GM19025 (cell line): ENCODE results near the gene ALDOC.

Experiments used
- ATAC-seq: cut with Tn5 transposase; IDR thresholded peaks from one replicate; pipeline ENCODE4 v1.9.1; 2021; ENCODE audit warnings: mild to moderate bottlenecking, low read depth, moderate library complexity; ENCODE audit not compliant: unreplicated experiment

ALDOC gene

GRCh38 chr17:28553000-28553505 lies 23.6 kb downstream of the ALDOC start:
- ATAC-seq: no peak

DNA sequence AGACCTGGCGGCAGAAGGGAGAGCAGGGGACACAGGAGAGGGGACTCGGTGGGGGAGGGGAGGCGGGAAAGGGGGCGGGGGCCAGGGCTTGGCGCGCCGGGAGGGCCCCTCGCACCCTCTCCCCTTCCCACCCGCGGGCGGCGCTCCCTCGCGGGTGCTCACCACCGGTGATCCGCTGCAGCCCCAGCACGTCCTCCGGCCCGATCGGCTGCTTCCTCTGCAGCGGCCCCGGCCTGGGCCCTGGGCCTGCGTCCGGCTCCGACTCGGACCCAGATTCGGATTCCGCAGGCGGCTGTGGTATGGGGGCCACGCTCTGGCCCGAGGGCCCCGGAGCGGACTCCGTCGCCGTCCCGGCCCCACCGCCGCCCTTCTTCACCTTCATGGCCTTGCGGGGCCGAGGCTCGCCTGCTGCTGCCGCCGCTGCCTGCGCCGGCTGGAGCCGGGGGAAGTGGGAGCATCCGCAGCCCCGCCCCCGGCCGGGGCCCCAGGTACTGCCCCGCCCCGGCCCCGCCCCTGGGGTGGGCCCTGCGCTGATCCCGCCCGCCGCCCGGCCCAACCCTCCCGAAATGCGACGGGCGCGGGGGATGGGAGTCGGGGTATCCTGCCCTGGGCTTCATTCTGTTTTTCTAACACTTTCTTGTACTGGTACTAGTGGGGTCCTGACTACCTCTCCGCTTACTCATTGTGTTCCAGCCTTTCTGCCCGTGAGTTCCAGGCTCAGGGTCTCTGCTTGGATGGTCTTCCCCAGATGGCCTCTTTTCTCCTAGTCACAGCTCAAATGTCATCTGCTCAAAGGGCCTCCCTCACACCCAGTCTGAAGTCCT lies 24.3 kb downstream of the ALDOC start, which contains the start of gene UNC119:
Gene UNC119, minus strand, starts transcription at position 449 of the 824 bp plus-strand sequence. Its CDS starts 67 bp downstream, at position 382.
- peak; percentile 62 for ATAC-seq

DNA sequence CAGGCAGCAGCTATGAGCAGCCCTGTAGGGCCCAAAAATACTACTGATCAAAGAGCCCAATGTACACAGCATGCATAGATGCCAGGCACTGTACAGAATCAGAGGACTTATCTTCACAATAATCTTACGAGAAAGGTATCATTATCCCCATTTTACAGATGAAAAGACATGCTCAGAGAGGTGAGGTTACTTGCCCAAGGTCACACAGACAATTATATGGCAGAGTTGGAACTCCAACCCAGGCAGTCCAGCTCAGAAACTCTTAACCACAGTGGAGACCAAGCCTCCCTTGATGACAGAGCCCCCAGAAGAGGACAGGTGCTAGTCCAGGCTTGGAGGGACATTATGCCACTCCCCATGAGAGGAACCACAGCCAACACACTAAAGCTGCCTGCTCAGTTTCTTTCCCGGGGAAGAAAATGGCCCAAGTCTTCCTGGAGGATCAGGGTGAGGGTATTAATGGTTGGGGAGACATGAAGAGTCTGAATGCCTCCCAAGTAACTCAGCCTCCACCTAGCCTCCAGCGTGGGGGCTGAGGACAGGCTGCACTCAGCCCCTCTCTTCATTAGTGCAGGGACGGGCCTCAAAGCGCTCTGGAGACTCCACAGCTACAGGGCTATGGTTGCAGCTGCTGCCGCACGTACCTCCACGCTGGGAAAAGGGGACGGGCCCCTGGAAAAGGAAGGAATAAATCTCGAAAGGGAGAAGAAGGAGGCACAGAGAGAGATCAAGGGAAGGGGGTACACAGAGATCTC lies 25.1 kb downstream of the ALDOC start:
- ATAC-seq: no peak

DNA sequence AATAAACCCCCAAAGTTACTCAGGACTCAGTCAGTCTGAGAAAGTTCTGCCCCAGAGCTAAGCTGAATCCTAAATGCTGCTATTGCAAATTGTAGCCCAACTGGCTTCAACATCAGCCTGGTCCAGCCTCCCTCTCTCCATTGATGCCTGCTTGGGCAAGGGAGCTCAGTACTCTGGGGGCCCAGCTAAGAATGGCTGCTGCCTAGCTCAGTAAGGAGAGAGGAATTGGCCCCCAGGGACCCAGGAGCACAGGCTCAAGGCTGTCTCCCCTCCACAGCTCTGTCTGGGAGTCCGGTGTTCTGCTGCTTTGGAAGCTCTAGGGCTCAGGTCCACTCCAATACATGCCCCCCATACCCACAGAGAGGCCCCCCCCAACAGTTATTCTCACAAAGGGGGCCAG lies 25.8 kb downstream of the ALDOC start:
- ATAC-seq: no peak

DNA sequence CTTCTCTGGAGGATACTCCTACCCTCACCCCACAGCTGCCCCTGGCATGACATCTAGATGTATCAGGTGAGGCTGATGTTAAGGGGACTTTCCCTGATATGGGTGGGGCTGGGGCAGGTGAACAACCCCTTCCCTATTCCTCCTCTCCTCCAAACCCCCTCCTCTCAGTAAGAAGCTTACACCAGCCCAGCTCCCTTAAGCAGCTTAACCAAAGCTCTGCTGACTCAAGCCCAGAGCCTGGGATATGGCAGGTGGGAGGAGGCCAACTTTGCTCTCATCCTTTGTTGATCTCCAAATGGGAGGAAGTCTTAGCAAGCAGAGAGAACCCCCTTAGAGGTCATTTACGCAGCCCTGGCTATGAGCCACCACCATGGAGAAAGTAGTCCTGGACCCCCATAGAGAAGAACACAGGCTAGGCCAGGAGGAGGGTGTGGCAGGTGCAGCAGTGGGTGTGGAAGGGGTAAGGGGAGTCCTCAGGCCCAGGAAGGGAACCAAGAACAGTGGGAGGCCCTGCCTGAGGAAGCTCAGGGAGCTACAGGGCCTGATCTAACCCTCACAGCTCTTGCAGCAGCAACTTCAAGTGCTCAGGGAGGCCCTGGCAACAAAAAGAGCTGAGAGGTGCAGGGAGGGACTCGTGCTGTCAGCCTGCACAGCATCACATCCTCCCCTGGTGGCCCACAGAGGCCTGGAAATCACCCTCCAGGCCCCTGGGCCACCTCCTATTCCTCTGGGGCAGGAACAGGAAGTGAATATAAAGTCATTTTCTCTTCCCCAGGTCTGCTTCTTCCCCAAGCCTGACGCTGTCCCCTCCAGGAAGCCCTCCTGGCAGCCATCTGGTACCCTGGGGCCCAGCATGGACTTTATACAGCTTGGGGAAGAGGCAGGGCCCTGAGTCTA lies 27.2 kb downstream of the ALDOC start:
- peak; percentile 28 for ATAC-seq

- ATAC-seq: no peak
Observed at GRCh38 chr17:28548417-28549130, 28.1 kb downstream of the ALDOC start.

GRCh38 chr17:28547623-28548416 lies 28.9 kb downstream of the ALDOC start:
- peak; percentile 28 for ATAC-seq

- ATAC-seq: no peak
Observed at GRCh38 chr17:28547096-28547622, 29.5 kb downstream of the ALDOC start.

GRCh38 chr17:28545787-28546415 lies 30.8 kb downstream of the ALDOC start:
- no peak for ATAC-seq

GRCh38 chr17:28545141-28545503 lies 31.6 kb downstream of the ALDOC start:
- ATAC-seq: no peak

DNA sequence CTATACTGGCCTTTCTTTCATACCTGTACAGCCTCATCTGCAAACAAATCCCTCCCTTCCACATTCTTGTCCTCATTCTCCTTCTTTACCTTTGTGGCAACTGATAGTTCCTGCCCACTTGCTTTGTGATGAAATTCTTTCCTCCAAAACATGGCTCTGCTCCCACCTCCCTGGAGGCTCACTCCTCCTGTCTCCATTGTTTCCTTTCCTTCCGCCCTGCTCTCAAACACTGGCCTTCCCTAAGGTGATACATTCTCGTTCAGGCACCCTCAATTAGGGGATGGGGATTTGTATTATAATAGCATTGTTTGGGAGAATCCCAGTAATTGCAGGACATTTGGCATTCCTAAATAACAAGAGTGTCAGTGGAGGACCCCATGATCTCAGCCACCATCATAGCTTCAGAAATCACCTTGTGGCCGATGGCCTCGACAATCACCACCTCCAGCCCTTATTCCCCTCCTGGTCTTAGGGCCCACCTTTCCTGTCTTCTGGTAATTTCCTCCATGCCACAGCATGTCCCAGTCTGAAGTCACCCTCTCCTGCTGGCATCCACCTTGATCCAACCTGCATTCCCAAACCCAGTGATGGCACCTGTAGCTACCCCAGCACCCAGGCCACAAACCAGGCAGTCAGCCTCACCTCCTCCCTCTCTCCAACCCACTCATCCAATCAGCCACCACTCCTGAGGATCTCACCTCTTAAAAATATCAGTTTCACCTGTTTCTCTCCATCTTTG lies 32.1 kb downstream of the ALDOC start:
- ATAC-seq: no peak

DNA sequence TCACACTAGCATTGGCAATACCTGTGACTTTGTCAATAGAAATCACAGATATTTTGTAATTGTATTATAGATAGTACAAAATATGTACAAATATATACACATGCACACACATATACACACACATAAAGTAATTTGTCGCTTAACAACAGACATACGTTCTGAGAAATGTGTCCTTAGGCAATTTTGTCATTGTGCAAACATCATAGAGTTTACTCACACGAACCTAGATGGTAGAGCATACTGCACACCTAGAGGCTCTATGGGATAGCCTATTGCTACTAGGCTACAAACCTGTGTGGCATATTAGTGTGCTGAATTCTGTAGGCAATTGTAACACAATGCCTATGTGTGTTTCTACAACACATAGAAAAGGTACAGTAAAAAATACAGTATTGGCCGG lies 35.3 kb downstream of the ALDOC start:
- ATAC-seq: no peak

DNA sequence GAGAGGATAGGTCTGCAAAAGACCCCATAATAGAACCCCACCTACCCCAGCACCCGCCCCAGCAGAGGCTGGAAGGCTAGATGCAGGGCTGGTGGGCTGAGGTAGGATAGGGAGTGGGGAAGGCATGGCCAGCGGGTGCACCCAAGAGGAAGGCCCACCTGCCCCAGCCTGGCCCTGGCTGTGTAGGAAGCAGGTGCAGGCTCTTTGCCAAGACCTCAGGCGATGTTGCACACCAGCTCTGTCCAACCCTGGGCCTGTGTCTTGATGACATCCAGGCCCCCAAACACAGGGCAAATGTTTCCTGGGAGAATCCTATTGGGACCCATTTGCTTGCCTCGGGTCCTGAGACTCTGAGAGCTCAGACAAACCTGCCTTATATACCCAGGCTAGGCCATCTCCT lies 36.5 kb downstream of the ALDOC start:
- ATAC-seq: no peak

DNA sequence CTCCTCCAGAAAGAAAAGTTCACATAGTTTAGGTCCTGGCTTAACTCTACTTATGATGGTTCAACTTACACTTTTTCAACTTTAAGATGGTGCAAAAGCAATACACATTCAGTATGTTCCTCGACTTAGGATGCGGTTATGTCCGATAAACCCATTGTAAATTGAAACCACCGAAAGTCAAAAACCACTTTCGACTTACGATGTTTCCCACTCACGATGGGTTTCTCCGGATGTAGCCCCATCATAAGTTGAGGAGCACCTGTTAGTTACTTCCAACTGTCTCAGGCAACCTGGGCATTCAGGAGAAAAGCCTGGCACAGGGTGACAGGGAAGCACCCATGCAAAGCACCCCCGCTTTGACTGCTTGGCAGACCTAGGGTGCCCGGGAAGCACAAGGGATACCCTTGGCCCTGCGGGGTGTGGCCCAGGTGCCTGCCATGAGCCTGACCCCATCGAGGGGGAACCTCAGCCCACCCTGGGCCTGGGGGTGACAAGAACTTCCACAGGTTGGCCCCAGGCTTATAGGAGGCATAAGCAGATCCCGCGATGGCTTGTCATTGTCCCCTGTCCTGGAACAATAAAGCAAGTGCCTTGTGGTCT lies 38.3 kb downstream of the ALDOC start:
- no peak for ATAC-seq

DNA sequence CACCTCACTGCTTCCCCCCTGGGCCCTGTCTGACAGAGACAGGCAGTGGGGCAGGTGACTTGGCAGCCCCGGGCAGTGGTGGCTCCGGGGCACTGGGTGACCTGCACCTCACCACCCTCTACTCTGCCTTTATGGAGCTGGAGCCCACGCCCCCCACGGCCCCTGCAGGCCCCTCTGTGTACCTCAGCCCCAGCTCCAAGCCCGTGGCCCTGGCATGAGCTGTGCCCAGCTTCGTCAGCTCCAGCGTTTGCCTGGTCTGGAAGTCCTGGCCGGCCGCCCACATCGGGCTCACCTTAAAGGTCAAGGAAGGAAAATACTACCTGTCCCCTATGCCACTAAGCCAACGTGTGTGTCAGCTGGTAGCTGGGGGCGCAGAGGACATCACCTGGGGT lies 39.5 kb downstream of the ALDOC start:
- ATAC-seq: no peak

DNA sequence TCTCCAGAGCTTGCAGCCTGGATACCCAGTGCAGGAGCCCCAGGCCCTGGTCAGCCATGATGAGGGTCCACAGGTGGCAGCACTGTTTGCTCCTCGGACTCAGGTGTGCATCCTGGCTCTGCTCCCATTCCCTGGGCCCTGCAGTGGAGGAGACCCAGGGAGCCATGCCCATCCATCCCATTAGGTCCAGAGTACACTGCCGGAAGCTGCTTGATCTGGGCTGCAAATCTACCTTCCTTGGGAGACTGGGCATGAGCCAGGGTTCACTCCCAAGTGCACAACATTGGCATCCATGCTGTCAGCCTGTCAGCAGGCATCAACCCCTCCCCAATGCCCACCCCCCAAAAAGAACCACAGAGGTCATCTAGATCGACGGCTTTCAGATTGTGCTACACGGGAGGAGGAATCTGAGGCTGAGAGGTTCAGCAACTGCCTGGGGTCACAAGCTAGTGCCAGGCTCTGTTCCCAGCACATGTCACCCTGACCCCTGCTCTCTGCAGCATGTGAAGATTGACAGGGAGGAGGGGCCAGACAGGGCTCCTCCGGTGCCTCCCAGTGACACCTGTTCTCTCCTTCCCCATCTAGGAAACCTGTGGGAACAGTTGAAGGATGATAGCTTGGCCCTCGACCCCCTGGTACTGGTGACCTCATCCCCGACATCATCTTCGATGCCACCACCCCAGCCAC lies 40.0 kb downstream of the ALDOC start:
- no peak for ATAC-seq
